Fibroblast of skin of abdomen (primary cell): Measurements from ENCODE around the gene RNF19B.
"Not testable (repeated sequence)": the region's sequence is repeated elsewhere in the genome, so short reads cannot be mapped to it uniquely, and the experiment has no call there.

Experiments
- DNase-seq: peaks from one replicate; pipeline ENCODE4 v3.0.0-alpha.2; 2013

Gene RNF19B

DNA sequence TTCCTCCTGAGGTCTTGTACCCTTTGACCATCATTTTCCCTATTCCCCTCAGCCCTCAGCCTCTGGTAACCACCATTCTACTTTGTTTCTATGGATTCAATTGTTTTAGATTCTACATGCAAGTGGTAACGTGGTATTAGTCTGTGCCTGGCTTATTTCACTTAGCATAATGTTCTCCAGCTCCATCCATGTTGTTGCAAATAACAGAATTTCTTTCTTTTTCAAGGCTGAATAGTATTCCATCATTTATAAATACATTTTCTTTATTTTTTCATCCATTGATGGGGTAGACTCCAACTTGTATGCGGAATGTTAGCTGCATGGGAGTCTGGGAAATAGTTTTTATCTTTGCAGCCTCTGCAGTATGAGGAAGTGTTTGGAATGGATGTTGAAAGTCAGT is 37.2 kb downstream of the RNF19B start:
- no peak for DNase-seq

DNA sequence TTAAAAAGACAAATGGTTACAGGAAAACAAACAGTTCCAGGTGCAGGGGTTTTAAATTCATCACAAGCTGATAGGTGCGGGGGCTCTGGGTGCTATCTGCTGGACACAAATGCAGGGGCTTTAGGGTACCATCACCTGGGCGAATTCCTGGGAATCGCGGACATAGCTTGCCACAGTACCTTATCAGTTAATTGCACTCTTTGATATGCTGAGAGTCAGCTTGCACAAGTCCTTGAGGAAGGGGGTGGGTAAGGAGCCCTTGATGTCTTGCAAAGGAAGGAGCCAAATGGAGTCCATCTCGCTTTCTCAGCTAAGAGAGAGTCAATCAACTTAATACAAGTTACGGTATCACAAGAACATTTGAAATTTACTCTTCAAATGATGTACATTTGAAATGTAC is 38.0 kb downstream of the RNF19B start:
- no peak for DNase-seq

DNA sequence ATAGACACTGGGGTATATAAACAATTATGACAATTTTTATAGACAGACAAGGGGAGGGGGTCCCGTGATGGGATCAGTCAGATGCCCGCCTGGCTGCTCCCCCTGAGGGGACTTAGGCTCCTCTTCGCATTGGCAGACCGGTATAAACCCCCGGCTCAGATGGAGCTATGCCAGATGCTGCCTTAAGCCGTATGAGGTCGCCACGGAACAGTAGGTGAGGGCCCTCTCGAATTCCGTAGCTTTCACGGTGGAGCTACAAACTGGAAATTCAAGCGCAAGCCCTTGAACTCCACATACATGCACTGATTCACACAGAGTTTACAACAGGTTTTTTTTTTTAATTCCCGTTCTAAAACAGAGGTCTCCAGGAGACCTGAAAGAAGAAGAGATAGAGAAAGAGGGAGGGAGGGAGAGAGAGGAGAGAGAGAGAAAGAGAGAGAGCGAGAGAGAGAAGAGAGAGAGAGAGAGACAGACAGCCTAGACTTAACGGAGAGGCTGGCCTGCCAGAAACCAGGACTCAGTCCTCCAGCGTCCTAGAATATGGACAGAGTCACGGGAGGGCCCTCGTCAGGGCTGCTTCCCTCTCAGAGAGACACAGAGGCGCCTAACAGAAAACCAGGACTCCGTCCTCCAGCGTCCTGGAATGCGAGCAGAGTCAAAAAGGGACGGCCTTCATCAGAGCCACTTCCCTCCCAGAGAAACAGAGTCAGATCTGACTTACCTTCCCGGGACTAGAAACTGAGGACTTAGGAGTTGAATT is 39.0 kb downstream of the RNF19B start:
- no peak for DNase-seq

DNA sequence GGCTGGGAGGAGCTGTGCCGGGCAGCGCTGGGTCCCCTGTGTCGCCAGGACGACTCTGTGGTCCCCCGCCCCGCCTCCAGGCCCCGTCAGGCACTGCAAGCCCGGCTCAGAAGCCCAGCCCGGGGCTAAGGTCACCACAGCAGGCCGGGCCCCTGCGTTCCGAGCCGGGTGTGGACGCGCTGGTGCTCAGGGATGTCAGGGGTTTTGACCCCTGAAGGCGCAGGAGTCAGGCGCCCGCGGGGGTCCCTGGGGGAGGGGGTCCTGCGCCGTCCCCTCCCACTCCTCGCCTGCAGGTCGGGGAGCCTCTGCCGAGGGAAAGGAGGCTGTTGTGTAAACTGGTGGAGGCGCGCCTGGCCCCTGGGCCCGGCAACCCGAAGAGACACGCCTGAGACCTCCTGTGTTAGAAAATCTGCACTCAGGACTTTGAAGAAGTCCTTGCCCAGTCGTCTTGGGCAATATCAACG is 39.7 kb downstream of the RNF19B start:
- DNase-seq: no peak

DNA sequence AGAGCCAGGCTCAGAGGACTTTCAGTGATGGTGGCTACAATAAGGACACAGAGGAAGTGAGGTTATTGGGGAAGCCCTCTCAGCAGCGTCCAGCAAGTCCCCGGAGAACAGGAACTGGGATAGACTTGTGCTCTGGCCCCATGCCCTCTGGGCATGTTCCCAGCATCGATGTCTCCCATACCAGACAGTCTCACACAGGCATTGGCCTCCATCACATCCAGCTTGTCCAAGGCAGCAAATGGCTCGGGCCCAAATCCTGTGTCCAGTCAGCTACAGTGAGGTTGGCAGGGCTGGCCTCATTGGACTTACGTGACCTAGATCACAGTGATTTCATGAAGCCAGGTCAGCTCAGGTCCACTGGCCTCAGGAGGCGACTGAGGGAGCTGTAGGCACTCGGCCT is 43.8 kb downstream of the RNF19B start:
- DNase-seq: no peak

DNA sequence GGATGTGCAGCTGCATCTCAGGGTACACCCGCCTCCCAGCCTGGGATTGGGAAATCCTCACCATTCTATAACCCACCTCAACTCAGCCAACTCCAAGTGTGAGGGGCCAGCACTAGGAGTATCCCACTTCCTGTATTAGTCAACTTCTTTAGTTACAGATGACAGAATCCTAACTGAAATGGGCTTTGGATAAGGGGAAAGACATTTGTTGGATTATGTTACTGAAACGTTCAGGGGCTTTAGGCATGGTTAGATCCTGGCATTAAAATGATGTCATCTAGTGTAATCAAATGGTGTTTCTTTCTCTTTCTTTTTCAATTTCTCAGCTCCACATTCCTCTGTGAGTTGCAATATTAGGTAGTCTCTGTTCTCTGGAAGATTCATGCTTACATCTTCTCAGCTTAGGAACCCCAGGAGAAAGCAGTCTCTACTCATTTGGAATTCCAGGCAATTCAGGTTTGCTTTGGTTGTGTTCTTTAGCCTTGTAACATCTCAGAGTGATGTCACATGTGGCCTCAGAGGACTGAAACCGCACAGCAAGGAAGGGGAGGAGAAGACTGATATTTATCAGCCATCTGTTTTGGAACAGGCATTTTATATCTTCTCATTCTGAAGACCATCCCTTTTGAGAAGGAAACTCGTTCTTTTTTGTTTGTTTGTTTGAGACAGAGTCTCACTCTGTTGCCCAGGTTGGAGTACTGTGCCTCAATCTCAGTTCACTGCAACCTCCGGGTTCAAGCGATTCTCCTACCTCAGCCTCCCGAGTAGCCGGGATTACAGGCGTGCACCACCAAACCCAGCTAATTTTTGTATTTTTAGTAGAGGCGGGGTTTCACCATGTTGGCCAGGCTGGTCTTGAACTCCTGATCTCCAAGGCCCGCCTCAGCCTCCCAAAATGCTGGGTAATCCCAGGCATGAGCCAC is 44.5 kb downstream of the RNF19B start:
- peak; percentile 77 for DNase-seq

DNA sequence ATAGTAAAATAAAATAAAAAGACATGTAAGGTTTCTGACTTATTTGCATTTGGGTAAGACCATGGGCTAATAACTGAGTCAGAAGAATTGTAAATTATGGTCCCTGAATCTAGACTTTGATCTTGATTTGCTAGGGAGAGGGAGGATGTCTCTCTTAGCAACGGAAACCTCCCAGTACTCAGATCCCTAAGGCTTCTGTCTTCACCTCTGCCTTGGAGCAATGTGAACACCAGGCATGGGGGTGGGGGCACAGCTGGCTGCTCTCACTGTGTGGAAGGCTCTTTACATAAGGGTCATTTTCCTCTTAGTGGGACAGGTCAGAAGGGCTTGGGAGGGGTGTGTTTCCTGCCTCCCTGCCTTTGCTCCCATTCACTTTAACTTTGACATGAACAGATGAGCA is 46.4 kb downstream of the RNF19B start:
- no peak for DNase-seq

DNA sequence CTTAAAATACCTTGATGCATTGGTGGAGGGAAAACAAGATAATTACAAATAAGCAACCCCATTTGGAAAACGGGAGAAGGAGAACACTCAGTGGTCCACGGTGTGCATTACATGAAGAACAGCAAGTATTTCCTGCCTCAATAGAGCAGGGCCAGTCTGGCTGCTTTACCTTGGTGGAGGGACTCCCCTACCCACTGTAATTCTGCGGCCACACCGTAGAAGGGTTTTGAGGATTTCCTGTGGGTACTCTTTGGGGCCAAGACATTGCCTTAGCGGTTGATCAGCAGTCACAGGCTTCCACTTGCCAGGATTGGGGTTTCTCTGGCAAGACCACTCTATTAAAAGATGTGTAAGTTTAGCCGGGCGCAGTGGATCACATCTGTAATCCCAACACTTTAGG is 47.1 kb downstream of the RNF19B start:
- no peak for DNase-seq

DNA sequence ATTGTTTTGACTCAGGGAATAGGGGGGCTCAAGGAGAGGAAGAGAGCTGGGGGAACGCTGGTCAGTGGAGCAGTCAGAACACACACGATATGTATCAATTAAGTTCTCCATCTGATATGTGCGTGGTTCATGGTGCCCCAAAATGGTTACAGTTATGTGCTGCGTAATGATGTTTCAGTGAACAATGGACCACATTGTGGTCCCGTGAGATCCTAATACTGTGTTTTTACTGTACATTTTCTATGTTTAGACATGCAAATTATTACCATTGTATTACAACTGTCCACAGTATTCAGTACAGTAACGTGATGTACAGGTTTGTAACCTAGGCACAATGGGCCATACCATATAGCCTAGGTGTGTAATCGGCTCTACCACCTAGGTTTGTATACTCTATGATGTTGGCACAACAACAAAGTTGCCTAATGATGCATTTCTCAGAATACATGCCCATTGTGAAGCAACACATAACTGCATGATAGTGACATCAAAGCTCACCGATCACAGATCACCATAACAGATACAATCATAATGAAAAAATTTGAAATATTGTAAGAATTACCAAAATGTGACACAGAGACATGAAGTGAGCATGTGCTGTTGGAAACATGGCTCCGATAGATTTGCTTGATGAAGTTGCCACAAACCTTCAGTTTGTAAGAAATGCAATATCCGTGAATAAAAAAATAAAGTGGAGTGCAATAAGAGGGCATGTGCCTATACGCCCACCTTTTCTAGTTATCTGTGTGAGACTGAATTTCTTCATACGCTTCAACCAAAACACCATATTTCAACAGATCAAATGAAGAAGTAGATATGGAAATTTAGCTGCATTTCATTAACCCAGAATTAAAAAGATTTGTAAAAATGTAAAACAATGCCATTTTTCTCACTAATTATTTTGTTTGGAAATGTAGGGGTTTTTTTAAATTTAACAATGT is 48.6 kb downstream of the RNF19B start:
- no peak for DNase-seq

DNA sequence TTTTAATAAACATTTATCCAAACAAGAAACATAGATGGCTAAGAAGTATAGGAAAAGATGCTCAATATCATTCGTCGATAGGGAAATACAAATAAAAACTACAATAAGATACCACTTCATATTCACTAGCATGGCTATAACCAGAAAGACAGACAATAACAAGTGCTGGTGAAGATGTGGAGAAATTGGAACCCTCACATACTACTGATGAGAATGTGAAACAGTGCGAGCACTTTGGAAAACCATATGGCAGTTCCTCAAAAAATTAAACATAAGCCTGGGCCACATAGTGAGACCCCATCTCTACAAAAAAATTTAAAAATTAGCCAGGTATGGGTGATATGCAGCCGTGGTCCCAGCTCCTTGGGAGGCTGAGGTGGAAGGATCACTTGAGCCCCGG is 54.3 kb downstream of the RNF19B start:
- no peak for DNase-seq

DNA sequence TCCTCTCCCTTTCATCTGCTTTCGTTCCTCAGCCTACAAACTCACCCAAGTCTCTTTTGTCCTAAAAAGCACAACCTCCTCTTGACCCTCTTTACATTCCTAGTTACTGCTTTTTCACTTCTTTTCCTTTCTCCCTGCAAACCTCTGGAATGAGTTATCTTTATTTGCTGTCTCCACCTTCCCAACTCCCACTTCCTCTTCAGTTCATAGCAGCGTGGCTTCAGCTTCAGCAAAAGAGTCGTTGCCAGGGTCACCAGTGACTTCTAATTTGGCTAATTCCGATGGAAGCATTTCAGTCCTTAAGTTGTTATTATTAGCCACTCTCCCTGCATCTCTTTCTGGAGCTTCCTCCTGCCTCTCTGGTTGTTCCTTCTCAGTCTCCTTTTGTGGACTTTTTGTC is 57.2 kb downstream of the RNF19B start:
- peak; percentile 41 for DNase-seq

DNA sequence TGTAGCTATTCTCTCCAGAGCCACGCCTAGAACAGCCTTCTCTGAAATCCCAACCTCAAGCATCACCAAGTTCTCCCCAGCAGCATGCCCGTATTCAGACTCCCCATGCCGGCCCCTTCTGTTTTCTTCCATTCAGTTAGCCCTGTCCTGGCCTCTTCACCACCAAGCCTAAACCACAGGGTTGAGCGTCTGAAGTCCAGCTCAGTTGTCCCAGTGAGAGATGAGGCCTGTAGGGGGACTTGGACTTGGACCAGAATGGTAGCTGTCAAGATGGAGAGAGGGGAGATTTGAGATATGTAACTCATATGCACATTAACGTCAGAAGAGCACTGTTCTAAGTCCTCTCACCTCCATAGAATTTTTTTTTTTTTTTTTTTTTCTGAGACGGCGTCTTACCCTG is 58.0 kb downstream of the RNF19B start:
- DNase-seq: no peak

DNA sequence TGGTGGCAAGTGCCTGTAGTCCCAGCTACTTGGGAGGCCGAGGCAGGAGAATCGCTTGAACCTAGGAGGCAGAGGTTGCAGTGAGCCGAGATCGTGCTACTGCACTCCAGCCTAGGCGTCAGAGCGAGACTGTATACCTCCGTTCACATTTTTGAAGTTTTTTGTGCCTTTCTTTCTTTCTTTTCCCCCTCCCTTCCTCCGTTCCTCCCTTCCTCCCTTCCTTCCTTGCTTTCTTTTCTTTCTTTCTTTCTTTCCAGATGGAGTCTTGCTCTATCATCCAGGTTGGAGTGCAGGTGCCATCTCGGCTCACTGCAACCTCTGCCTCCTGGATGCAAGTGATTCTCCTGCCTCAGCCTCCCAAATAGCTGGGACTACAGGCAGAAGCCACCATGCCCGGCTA is 59.0 kb downstream of the RNF19B start:
- DNase-seq: not testable (repeated sequence)

DNA sequence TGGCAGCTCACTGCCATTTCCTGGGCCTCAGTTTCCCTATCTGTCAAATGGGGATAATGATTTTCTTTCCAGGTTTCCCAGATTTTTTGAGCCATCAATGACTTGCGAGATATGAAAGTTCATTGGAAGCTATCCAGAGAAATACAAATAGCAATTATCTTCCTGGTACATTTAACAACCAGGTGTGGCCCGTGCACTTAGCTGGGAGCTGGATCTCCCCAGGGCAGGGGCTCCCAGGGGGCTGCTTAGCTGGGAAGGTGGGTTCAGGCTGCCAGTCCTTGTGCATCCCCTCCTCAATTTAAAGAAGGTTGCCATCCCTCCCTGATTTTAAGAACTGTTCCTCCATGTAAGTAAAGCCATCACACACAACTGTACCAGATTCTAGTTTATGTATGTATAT is 59.8 kb downstream of the RNF19B start:
- no peak for DNase-seq

DNA sequence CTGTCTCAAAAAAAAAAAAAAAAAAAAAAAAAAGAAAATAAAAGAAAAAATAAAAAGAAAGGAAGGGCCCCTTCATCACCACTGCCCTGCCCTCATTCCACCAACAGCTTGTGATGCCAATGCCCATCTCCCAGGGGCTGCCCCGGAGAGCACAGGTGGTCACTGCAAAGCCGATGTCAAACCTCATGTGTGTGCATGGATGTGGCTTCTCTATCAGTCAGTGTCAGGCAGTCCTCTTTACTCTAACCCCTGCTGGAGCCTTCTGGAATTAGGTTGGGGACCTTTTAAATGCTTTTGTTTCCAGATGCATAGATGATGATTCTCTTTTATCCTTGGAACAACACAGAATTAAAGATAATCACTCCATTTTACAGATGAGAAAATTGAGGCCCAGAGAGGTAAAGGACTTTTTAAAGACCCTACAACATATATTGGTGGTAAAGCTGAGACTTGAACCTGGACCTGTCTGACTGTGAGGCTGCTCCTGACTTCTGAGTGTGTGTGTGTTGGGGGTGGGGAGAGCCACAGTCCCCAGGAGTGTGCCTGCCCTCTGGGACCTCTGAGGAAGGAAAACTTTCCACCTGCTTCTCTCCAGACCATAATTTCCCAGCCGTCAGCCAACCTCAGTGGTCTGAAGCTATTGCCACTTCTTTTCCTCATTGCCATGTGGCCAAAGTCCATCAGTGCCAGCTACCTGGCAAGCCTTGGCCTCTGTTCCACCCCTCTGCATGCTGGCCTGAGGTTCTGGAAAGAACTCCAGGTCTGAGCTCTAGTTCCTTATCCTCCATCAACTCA is 60.4 kb downstream of the RNF19B start:
- no peak for DNase-seq

DNA sequence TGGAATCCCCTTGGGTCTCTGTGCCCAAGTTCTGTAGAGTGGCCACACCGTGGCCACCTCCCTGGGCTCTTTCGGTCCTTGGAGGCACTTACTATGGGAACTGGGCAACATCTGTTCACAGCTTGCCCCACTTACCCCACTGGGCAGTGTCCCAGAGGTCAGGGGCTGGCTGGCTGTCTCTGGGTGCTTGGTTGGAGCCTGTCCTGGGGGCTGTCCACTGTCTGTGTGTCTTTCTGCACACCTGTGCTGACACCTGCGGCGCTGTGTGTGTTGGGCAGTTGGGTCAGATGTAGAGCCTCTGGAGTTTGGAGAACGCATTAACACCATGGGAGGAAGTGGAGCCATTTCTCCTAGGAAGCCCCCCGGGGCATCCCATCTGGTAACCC is 62.1 kb downstream of the RNF19B start:
- no peak for DNase-seq

DNA sequence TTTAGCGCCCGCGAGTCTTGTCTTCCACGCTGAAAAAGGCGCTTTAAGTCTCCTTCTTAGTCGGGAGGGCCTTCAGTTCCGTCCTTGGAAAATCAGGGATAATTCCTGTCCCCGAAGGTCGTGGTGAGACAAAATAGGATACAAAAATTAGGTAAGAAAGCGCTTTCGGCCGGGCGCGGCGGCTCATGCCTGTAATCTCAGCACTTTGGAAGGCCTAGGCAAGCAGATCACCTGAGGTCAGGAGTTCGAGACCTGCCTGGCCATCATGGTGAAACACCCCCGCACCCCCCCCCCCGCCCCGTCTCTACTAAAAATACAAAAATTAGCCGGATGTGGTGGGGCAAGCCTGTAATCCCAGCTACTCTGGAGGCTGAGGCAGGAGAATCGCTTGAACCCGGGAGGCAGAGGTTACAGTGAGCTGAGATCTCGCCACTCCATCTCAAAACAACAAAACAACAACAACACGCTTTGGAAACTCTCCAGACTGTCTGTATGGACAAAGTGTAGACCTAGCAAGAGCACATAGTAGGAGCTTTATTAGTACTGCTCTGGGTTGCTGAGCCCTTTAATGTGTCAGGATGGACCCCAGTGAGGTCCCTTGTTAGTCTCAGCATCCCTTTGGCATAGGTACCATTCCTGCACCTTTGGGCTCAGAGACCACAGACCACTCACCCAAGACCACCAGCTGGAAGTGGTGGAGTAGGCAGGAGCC is 62.6 kb downstream of the RNF19B start:
- DNase-seq: no peak

DNA sequence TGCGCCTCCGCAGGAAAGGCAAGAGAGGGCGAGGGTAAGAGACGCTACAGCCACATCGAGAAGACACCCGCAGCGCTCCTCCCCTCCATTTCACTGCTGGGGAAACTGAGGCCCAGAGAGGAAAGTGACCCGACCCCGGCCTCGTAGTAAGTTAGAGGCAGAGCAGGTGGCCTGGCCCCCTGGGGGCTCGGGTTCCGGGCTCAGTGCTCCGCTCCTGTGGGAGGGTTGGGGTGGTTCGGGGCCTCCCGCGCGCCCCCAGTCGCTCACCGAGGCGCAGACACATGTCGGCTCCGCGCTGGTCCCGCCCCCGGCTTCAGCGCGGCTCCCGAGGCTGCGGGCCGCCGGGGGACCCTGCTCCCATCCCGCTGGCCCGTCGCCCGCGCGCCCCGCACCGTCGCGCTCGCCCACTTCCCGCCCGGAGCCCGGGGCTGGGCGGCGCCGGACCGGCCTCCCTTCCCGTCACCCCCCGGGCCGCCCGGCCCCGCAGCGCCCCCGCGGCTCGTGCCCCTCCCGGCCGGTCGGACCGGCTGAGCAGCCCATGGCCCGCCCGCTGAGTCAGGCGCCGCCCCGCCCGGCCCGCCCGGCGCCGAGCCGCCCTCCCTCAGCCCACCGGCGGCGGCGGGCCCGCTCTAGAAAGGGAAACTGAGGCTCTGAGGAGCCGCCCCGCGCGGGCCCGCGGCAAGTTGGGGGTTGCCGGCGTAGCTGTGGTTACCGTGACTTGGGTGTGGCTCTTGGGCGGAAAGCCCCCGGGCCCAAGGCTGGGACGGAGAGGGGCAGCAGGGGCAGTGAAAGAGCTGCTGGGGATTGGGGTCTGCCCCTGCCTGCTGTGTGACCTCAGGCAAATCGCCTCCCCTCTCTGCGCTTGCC is 63.4 kb downstream of the RNF19B start, which contains the start of gene TMEM54:
TSS of gene TMEM54 (minus strand) at position 434 of the 867 bp plus-strand sequence. CDS start at position 283, 151 bp downstream.
- DNase-seq: peak; percentile 41

DNA sequence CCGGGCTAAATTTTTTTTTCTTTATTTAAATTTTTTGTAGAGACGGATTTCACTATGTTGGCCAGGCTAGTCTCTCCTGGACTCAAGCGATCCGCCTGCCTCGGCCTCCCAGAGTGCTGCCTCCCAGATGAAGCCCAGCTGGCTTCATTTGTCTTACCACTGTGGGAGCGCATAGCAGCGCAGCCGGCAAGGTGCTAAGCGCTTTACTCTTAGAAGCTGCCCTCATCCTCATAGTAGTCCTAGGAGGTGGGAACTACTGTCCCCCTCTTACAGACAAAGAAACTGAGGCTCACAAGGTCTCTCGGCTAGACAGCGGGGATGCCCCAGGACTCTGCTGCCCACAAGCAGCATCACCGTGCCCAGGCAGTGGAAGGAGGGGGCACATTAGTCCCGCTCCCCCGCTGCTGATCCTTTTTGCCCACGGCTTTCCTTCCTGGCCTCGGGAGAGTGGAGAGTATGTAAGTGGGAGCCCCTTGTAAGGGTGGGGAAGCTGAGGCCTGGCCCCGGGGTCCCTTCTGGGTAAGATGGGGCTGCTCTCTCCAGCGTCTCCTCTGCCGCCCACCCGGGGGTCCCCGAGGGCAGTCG is 64.1 kb downstream of the RNF19B start:
- peak; percentile 22 for DNase-seq
